Measurements from ENCODE around the gene FMN1.
A peak's percentile ranks its signal among the peaks of the same experiment; 100 is the strongest.

The FMN1 gene, protein sequence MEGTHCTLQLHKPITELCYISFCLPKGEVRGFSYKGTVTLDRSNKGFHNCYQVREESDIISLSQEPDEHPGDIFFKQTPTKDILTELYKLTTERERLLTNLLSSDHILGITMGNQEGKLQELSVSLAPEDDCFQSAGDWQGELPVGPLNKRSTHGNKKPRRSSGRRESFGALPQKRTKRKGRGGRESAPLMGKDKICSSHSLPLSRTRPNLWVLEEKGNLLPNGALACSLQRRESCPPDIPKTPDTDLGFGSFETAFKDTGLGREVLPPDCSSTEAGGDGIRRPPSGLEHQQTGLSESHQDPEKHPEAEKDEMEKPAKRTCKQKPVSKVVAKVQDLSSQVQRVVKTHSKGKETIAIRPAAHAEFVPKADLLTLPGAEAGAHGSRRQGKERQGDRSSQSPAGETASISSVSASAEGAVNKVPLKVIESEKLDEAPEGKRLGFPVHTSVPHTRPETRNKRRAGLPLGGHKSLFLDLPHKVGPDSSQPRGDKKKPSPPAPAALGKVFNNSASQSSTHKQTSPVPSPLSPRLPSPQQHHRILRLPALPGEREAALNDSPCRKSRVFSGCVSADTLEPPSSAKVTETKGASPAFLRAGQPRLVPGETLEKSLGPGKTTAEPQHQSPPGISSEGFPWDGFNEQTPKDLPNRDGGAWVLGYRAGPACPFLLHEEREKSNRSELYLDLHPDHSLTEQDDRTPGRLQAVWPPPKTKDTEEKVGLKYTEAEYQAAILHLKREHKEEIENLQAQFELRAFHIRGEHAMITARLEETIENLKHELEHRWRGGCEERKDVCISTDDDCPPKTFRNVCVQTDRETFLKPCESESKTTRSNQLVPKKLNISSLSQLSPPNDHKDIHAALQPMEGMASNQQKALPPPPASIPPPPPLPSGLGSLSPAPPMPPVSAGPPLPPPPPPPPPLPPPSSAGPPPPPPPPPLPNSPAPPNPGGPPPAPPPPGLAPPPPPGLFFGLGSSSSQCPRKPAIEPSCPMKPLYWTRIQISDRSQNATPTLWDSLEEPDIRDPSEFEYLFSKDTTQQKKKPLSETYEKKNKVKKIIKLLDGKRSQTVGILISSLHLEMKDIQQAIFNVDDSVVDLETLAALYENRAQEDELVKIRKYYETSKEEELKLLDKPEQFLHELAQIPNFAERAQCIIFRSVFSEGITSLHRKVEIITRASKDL (N-terminal part only)

DNA sequence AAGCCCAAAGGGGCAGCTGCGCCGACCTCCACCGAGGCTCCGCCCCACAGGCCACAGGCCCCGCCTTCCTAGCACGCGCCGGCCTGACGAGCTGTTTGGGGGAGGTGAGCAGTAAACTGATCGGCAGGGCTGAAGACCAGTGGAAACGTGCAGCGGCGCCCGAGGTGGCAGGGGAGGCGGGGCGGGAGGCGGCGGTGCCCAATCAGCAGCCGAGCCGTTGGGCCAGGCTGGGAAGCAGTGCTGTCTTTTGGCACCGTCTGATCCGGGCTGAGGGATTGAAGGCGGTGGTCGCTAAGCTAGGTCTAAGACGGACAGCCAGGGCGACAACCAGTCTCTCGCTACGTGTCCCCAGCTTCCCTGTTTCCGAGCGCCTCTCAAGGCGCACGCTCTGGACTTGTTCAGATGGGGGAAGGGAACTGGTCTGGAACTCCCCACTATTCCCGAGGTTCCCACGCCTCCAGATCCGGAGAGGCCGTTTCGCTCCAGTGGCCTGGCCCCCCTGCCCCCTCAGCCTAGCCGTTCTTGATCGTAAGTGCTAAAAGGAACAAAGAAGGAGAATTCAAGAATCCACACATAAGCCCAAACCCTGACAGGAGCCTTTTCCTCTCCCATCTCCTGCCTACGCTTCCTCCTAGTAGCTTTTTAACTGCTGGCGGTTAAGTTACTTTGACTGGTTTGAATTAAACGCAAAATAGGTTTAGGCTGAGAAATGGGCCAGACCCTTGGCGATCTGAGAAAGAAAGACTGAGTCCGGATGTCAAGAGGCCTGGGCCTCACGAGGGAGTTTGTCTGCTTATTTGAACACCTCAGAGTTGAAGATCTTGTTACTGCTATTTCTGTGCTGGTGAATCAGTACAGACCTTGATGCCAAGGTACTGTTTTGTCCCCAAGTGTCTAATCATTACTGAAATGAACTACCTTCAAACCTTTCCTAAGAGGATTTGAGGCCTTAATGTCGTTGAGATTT lies at the start of gene FMN1:
TSS of gene FMN1 (minus strand) at position 11 of the 967 bp plus-strand sequence. CDS start 39,800 bp downstream, outside the sequence.
- DNase-seq (ENCODE audit: low read depth) = peak; percentile 75

DNA sequence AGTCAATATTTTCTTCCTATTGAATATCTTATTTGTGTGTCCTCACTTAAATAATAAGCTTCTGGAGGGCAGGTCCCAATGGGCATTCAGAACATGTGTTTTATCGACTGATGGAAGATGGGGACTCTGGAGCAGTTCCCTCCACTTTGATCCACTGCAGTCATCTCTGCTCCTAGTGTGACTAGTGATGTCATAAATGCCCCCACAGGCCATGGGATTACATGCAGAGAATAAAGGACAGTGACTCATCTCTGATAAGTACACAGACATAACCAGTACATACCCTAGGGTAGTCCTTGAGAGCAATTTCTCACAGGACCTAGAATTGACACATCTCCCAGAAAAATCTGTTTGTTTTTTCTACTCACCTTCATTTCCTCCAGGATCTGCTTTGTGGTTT lies 49.4 kb upstream of the FMN1 start:
- DNase-seq (ENCODE audit: low read depth) = no peak

GRCh38 chr15:33243393-33243792 lies 48.9 kb upstream of the FMN1 start:
- no peak for DNase-seq (ENCODE audit: low read depth)

DNA sequence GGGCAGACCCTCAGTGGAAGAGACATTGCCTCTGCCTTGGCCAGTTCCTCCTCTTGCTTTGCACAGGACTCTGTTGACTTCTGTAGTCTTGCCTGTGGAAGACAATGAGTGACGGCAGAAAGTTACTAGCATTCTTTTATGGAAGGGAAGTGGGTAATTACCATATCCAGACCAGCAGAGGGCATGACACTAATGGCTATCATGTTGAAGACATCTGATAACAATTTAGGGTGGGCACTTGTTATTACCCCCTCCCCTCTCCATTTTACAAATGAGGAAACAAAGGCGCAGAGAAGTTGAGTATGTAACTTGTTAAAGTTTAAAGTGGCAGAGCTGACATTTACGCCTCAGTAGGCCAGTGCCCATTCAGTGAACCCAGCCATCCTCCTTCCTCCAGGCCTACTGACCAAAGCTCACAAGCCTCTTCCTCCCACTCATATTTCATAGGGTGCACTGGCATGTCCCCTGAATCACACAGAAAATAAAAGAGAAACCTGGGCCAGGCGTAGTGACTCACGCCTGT lies 48.2 kb upstream of the FMN1 start:
- DNase-seq (ENCODE audit: low read depth) = no peak

GRCh38 chr15:33242165-33242564 lies 47.7 kb upstream of the FMN1 start:
- no peak for DNase-seq (ENCODE audit: low read depth)

- DNase-seq (ENCODE audit: low read depth) = no peak
These were observed 42.5 kb upstream of the FMN1 start for GRCh38 chr15:33236841-33237509.

- DNase-seq (ENCODE audit: low read depth) = no peak
These were observed 39.5 kb upstream of the FMN1 start for GRCh38 chr15:33234020-33234461.

DNA sequence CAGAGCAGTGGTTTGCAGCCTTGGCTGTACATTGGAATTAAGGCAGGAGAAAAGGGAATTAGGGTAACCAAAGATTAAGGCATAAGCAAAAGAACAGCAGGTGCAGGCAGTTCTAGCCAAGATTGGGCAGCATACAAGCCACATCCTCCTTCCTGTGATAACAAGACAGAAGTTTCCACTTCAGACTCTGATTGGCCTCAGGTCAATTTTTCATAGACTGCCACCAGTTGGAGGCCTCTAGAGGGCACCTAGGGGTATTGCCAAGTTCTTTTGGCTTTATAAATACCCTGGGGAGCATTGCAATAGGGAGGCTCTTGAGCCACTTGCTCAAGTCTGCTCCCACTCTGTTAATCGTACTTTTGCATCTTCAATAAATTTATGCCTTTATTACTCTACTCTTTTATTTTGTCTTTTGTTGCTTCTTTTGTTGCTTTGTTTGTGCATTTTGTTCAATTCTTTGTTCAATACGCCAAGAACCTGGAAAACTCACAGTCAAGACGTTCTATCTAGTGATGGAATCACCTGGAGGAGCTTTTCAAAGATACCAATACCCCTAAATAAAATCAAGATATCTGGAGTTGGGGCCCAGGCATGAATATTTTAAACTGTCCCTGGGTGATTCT lies 32.2 kb upstream of the FMN1 start:
- DNase-seq (ENCODE audit: low read depth) = no peak

GRCh38 chr15:33218071-33218491 lies 23.6 kb upstream of the FMN1 start:
- no peak for DNase-seq (ENCODE audit: low read depth)

GRCh38 chr15:33215941-33216872 lies 21.7 kb upstream of the FMN1 start:
- no peak for DNase-seq (ENCODE audit: low read depth)

DNA sequence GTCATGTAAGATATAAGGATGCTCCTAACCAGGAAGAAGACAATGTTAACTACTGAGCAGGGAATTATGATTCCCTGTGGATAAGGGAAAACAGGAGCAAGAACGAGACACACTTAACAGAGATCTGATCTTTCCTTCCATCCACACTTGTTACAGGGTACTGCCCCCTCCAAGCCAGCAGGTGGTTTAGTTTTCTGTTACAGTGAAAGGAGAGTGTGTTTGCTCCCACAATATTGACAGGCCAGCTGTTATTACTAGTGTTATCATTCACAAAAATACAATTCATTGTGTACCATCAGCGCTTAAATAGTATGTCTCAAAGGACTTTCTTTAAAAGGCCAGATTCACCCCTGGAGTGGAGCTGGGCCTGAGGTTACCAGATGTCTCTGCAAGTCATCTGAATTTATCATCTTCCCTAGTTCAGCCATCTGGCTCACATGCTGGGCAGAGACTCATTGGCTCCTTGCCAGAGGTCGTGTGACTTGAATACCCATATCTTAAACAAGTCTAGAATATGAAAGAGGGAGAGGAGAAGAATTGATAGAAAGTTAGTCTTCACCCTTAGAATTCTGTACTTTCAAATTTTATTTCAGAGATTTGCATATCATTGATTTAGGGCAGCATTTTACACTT lies 16.8 kb upstream of the FMN1 start:
- DNase-seq (ENCODE audit: low read depth) = no peak

- DNase-seq (ENCODE audit: low read depth) = no peak
These were observed 15.3 kb upstream of the FMN1 start for GRCh38 chr15:33209575-33210481.

GRCh38 chr15:33207646-33208045 lies 13.1 kb upstream of the FMN1 start:
- DNase-seq (ENCODE audit: low read depth) = no peak

GRCh38 chr15:33206366-33206765 lies 11.9 kb upstream of the FMN1 start:
- DNase-seq (ENCODE audit: low read depth) = no peak

DNA sequence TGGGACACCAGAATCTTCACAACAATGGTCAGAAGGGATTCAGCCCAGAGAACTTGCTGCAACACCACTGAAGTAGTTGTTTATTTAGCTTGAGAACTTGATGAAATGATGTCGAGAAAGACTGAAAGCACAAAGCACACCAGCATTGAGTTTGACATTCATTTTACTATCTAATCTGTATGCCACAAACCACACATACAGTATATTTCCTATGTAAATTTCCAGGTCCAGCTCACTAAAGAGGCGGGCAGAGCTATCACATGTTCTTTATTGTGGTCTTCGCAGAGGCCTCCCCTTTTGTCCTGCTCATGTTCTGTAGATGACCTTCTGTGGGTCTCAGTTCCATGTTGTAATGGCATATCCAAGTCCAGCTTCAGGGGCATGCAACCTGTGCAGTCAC lies 10.4 kb upstream of the FMN1 start:
- no peak for DNase-seq (ENCODE audit: low read depth)

DNA sequence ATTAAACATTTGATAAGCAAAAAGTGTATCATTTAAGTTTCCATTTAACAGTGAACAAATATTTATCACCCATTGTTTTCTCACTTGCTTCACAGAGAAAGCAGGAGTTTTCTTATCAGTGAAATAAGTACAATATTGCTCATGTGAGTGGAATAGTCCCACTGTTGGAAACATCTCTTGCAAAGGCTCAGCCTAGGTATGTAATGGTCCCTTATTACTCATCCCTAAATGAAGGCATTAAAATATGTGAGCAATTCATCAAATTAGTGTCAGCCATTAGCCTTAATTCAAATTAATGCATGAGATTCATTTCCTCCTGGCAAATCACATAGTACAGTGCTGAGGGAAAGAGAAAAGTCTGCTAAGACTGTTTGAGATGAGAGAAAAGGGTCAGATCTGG lies 9.6 kb upstream of the FMN1 start:
- DNase-seq (ENCODE audit: low read depth) = no peak
